ENCODE data around the gene THBS1. TPM values are rescaled to one million over a fixed set of nuclear protein-coding genes. Genes with fewer than 3 reads are reported as not detected.

THBS1 gene
- total and polyA plus RNA-seq, 8 donors, result 126 to 570 (median 178) TPM

- ATAC-seq, result no peak
- no peak for DNase-seq
- no peaks in the 10 kb centered on the region for H3K4me1 ChIP-seq
- H3K27ac ChIP-seq, result no peak overlapping the region
- H3K36me3 ChIP-seq, result no peaks in the 10 kb centered on the region
- no peaks in the 10 kb centered on the region for H3K9me3 ChIP-seq
- H3K4me3 ChIP-seq, result no peak overlapping the region
- H3K27me3 ChIP-seq, result no peaks in the 10 kb centered on the region
- intact Hi-C loops (cut with DNase I), result no loop called here
- TF ChIP-seq, protein P1, sequence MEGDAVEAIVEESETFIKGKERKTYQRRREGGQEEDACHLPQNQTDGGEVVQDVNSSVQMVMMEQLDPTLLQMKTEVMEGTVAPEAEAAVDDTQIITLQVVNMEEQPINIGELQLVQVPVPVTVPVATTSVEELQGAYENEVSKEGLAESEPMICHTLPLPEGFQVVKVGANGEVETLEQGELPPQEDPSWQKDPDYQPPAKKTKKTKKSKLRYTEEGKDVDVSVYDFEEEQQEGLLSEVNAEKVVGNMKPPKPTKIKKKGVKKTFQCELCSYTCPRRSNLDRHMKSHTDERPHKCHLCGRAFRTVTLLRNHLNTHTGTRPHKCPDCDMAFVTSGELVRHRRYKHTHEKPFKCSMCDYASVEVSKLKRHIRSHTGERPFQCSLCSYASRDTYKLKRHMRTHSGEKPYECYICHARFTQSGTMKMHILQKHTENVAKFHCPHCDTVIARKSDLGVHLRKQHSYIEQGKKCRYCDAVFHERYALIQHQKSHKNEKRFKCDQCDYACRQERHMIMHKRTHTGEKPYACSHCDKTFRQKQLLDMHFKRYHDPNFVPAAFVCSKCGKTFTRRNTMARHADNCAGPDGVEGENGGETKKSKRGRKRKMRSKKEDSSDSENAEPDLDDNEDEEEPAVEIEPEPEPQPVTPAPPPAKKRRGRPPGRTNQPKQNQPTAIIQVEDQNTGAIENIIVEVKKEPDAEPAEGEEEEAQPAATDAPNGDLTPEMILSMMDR (IDR thresholded peaks at IDR 0.05), result no peak
These were observed 15.0 kb upstream of the THBS1 start for GRCh38 chr15:39565851-39566250.

DNA sequence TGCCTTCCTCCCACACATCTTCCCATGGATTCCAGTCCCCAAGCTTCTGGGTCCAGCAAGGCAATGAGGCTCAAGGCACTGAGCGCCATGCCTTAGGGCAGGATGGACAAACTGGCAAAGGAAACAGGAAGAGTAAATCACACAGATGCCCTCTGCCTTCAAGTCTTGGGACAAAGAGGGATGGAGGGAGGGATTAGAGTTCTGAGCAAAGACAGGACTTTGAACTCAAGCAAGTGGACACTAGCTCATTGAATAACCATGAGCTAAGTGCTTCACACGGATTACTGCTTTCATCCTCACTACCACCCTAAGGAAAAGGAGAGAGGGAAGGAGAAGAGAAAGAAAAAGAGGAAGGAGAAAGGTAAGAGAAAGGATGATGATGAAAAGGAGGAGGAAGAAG, 7.6 kb upstream of the THBS1 start:
- intact Hi-C loops (cut with DNase I), result no loop called here
- TF ChIP-seq, protein P1 (IDR thresholded peaks at IDR 0.05), result no peak
- H3K9me3 ChIP-seq, result no peaks in the 10 kb centered on the region
- no peak overlapping the region for H3K27ac ChIP-seq
- no peak overlapping the region for H3K4me3 ChIP-seq
- H3K27me3 ChIP-seq, result peaks cover 0 to 24% of the 10 kb centered on the region in 2 donors
- no peak for ATAC-seq
- H3K36me3 ChIP-seq, result no peaks in the 10 kb centered on the region
- no peak for DNase-seq
- H3K4me1 ChIP-seq, result peaks cover 0 to 9% of the 10 kb centered on the region in 2 donors

DNA sequence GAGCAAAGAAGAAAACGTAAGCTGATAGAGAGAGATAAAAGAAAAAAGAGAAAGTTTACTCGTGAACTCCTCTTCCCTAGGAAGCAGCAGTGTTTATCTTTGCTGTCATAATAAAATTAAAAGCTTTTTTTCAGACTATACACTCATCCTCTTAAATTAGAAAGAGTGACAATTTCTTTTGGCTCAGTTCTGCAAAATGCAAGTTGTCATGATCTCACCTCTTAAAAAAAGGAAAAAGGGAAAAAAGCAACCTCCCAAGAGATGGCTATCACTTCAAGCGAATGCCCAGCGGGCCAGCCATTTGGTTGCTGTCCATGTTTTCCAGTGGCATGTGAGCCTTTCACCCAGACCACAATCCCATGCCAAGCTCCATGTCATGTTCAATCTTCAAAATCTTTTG, 7.0 kb upstream of the THBS1 start:
- Histone ChIP-seq H3K9me3 (no peaks in the 10 kb centered on the region), H3K4me3 (no peak overlapping the region), H3K27me3 (peaks cover 0 to 27% of the 10 kb centered on the region in 2 donors), H3K27ac (no peak overlapping the region), H3K36me3 (no peaks in the 10 kb centered on the region), H3K4me1 (peaks cover 0 to 10% of the 10 kb centered on the region in 2 donors)
- no peak for DNase-seq
- TF ChIP-seq, protein P1 (IDR thresholded peaks at IDR 0.05), result no peak
- ATAC-seq, result no peak
- intact Hi-C loops (cut with DNase I), result no loop called here

- Histone ChIP-seq H3K9me3 (no peaks in the 10 kb centered on the region), H3K27me3 (peaks cover 0 to 31% of the 10 kb centered on the region in 2 donors), H3K36me3 (no peaks in the 10 kb centered on the region), H3K4me3 (no peak overlapping the region), H3K4me1 (peaks cover 0 to 16% of the 10 kb centered on the region in 2 donors), H3K27ac (no peak overlapping the region)
- DNase-seq, result no peak
- ATAC-seq, result no peak
- intact Hi-C loops (cut with DNase I), result no loop called here
- TF ChIP-seq, protein P1 (IDR thresholded peaks at IDR 0.05), result no peak
These were observed 6.5 kb upstream of the THBS1 start for GRCh38 chr15:39574427-39574826.

DNA sequence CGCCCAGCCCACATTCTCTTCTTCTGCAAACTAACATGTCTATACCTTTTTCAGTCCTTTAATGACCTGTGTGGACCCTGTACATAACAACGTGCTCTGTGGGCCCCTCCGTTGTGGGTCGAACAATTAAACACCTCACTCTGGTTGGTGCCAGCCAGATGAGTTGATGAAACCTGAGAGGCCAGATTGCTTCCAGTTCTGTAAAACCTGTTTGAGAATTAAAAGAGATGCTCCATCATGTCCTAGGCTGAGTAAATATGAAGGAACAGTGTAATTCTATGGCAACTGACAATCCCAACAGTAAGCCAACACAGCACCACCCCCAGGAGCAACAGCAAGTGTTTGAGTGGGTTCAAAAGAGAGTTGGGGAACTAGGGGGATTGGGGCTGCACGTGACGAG, 5.7 kb upstream of the THBS1 start:
- Histone ChIP-seq H3K4me3 (no peak overlapping the region), H3K4me1 (peaks cover 0 to 23% of the 10 kb centered on the region in 2 donors), H3K27ac (no peak overlapping the region), H3K36me3 (no peaks in the 10 kb centered on the region), H3K9me3 (no peaks in the 10 kb centered on the region), H3K27me3 (peaks cover 0 to 38% of the 10 kb centered on the region in 2 donors)
- ATAC-seq, result no peak
- TF ChIP-seq, protein P1 (IDR thresholded peaks at IDR 0.05), result no peak
- intact Hi-C loops (cut with DNase I), result no loop called here
- DNase-seq, result no peak

Data from left lung (tissue), 10 donors.